T-helper 1 cell treated with Interleukin-12 subunit alpha and Interleukin-12 subunit beta and Interleukin-4 antibody, amounts not matched to agents 30 μg/mL and 1 μg/mL, for 36 hours (primary cell): ENCODE measurements around the gene JARID2.

Experiments
- H3K27ac Mint-ChIP-seq: one replicate; pipeline ENCODE4 v1.8.0; 2021; ENCODE audit warnings: mild to moderate bottlenecking, mixed read lengths
- H3K27me3 Mint-ChIP-seq: one replicate; pipeline ENCODE4 v1.8.0; 2021; ENCODE audit warnings: low read depth, mixed read lengths
- H3K36me3 Mint-ChIP-seq: one replicate; pipeline ENCODE4 v1.8.0; 2021; ENCODE audit warnings: low read depth, mixed read lengths
- H3K4me1 Mint-ChIP-seq: one replicate; pipeline ENCODE4 v1.8.0; 2021; ENCODE audit warnings: low read depth, mixed read lengths
- H3K4me3 Mint-ChIP-seq: one replicate; pipeline ENCODE4 v1.8.0; 2021; ENCODE audit warnings: mild to moderate bottlenecking, moderate library complexity, mixed read lengths
- H3K9me3 Mint-ChIP-seq: one replicate; pipeline ENCODE4 v1.8.0; 2021; ENCODE audit warnings: mixed read lengths

The JARID2 gene

GRCh38 chr6:15498640-15499039 lies 252.8 kb downstream of the JARID2 start:
- Mint-ChIP-seq H3K4me1 (peaks cover 5% of the 10 kb centered on the region), H3K27ac (no peak overlapping the region), H3K36me3 (peaks cover 23% of the 10 kb centered on the region)

GRCh38 chr6:15499125-15499524 lies 253.3 kb downstream of the JARID2 start:
- Mint-ChIP-seq H3K4me1 (peaks cover 5% of the 10 kb centered on the region), H3K36me3 (peaks cover 24% of the 10 kb centered on the region)

More at GRCh38 chr6:15498640-15499039, 252.8 kb downstream of the JARID2 start:
- H3K4me3 Mint-ChIP-seq: no peak overlapping the region
- H3K27me3 Mint-ChIP-seq: no peaks in the 10 kb centered on the region
- H3K9me3 Mint-ChIP-seq: no peaks in the 10 kb centered on the region

GRCh38 chr6:15499591-15499990 lies 253.7 kb downstream of the JARID2 start:
- H3K27me3 Mint-ChIP-seq: no peaks in the 10 kb centered on the region

More at GRCh38 chr6:15499125-15499524, 253.3 kb downstream of the JARID2 start:
- H3K27ac Mint-ChIP-seq: no peak overlapping the region
- H3K27me3 Mint-ChIP-seq: no peaks in the 10 kb centered on the region
- H3K4me3 Mint-ChIP-seq: no peak overlapping the region
- no peaks in the 10 kb centered on the region for H3K9me3 Mint-ChIP-seq

GRCh38 chr6:15500078-15500740 lies 254.3 kb downstream of the JARID2 start:
- no peak overlapping the region for H3K27ac Mint-ChIP-seq
- no peaks in the 10 kb centered on the region for H3K27me3 Mint-ChIP-seq
- H3K4me3 Mint-ChIP-seq: no peak overlapping the region
- no peaks in the 10 kb centered on the region for H3K9me3 Mint-ChIP-seq
- peaks cover 5% of the 10 kb centered on the region for H3K4me1 Mint-ChIP-seq
- H3K36me3 Mint-ChIP-seq: peaks cover 29% of the 10 kb centered on the region

More at GRCh38 chr6:15499591-15499990, 253.7 kb downstream of the JARID2 start:
- Mint-ChIP-seq H3K9me3 (no peaks in the 10 kb centered on the region), H3K36me3 (peaks cover 26% of the 10 kb centered on the region), H3K4me1 (peaks cover 5% of the 10 kb centered on the region), H3K4me3 (no peak overlapping the region), H3K27ac (no peak overlapping the region)

GRCh38 chr6:15500901-15501825 lies 255.3 kb downstream of the JARID2 start:
- Mint-ChIP-seq H3K36me3 (peaks cover 24% of the 10 kb centered on the region), H3K27me3 (no peaks in the 10 kb centered on the region), H3K4me1 (peaks cover 5% of the 10 kb centered on the region), H3K4me3 (no peak overlapping the region), H3K27ac (no peak overlapping the region), H3K9me3 (no peaks in the 10 kb centered on the region)

GRCh38 chr6:15501826-15502445 lies 256.1 kb downstream of the JARID2 start:
- Mint-ChIP-seq H3K4me3 (no peak overlapping the region), H3K27ac (no peak overlapping the region), H3K9me3 (no peaks in the 10 kb centered on the region), H3K27me3 (no peaks in the 10 kb centered on the region), H3K36me3 (peaks cover 24% of the 10 kb centered on the region), H3K4me1 (peaks cover 5% of the 10 kb centered on the region)

- Mint-ChIP-seq H3K27me3 (no peaks in the 10 kb centered on the region), H3K36me3 (peaks cover 27% of the 10 kb centered on the region), H3K4me1 (peaks cover 5% of the 10 kb centered on the region), H3K9me3 (no peaks in the 10 kb centered on the region), H3K4me3 (no peak overlapping the region), H3K27ac (no peak overlapping the region)
These were observed 256.8 kb downstream of the JARID2 start for GRCh38 chr6:15502446-15503345.

GRCh38 chr6:15503346-15503680 lies 257.4 kb downstream of the JARID2 start:
- no peaks in the 10 kb centered on the region for H3K9me3 Mint-ChIP-seq
- peaks cover 22% of the 10 kb centered on the region for H3K36me3 Mint-ChIP-seq
- H3K4me3 Mint-ChIP-seq: no peak overlapping the region
- H3K27me3 Mint-ChIP-seq: no peaks in the 10 kb centered on the region
- peaks cover 3% of the 10 kb centered on the region for H3K4me1 Mint-ChIP-seq
- H3K27ac Mint-ChIP-seq: no peak overlapping the region

- Mint-ChIP-seq H3K4me3 (no peak overlapping the region), H3K4me1 (peaks cover 2% of the 10 kb centered on the region), H3K9me3 (no peaks in the 10 kb centered on the region), H3K27me3 (no peaks in the 10 kb centered on the region), H3K27ac (no peak overlapping the region), H3K36me3 (peaks cover 22% of the 10 kb centered on the region)
These were observed 258.2 kb downstream of the JARID2 start for GRCh38 chr6:15504040-15504495.

- Mint-ChIP-seq H3K27ac (peak overlapping the region; percentile 9), H3K4me3 (no peak overlapping the region), H3K27me3 (no peaks in the 10 kb centered on the region), H3K9me3 (no peaks in the 10 kb centered on the region), H3K36me3 (peaks cover 22% of the 10 kb centered on the region), H3K4me1 (peaks cover 2% of the 10 kb centered on the region)
These were observed 258.9 kb downstream of the JARID2 start for GRCh38 chr6:15504581-15505350.

- Mint-ChIP-seq H3K27me3 (no peaks in the 10 kb centered on the region), H3K27ac (no peak overlapping the region), H3K36me3 (peaks cover 20% of the 10 kb centered on the region), H3K4me3 (no peak overlapping the region), H3K9me3 (no peaks in the 10 kb centered on the region), H3K4me1 (peaks cover 1% of the 10 kb centered on the region)
These were observed 259.6 kb downstream of the JARID2 start for GRCh38 chr6:15505463-15505918.

- Mint-ChIP-seq H3K4me3 (no peak overlapping the region), H3K36me3 (peaks cover 19% of the 10 kb centered on the region), H3K4me1 (peaks cover 2% of the 10 kb centered on the region), H3K27ac (no peak overlapping the region), H3K9me3 (no peaks in the 10 kb centered on the region), H3K27me3 (no peaks in the 10 kb centered on the region)
These were observed 260.2 kb downstream of the JARID2 start for GRCh38 chr6:15506066-15506465.

GRCh38 chr6:15507221-15507620 lies 261.4 kb downstream of the JARID2 start:
- peaks cover 2% of the 10 kb centered on the region for H3K4me1 Mint-ChIP-seq
- H3K9me3 Mint-ChIP-seq: no peaks in the 10 kb centered on the region
- no peaks in the 10 kb centered on the region for H3K27me3 Mint-ChIP-seq
- no peak overlapping the region for H3K4me3 Mint-ChIP-seq
- no peak overlapping the region for H3K27ac Mint-ChIP-seq
- peaks cover 13% of the 10 kb centered on the region for H3K36me3 Mint-ChIP-seq
